Caco-2 (cell line): ENCODE data around the gene SULT2B1. TPM values are rescaled to one million over a fixed set of nuclear protein-coding genes. Genes with fewer than 3 reads are reported as not detected.

ENCODE experiments used
- BruUV-seq: library from RNA; stranded (reverse); fragments of 400-500 nt; replicated peaks from 2 replicates; lab custom pipeline; 2021; lab: Mats Ljungman, UMichigan
- CTCF ChIA-PET: fragments of 300-600 bp; sonication (Branson Sonifier 250); formaldehyde crosslinking; loops from one replicate; lab custom pipeline; 2022; ENCODE audit warnings: antibody characterized with exemption; lab: Charles Lee
- POLR2A ChIA-PET: fragments of 300-600 bp; sonication (Branson Sonifier 250); formaldehyde crosslinking; loops from one replicate; lab custom pipeline; 2022; ENCODE audit warnings: antibody characterized with exemption; lab: Charles Lee
- DNase-seq, 2 experiments: peaks; one replicate each; pipeline versions ENCODE4 v3.0.0 to v3.0.0-alpha.2; 2020 to 2022
- H3K27me3 ChIP-seq: replicated peaks from 2 replicates; pipeline ENCODE4 v1.6.0; 2011; ENCODE audit warnings: low read length; ENCODE audit not compliant: control insufficient read depth, insufficient read depth
- H3K36me3 ChIP-seq: 2 replicates; pipeline ENCODE4 v1.5.1; 2011; ENCODE audit warnings: low read length; ENCODE audit not compliant: control insufficient read depth, insufficient read depth
- H3K4me1 ChIP-seq: fragments of 250-450 bp; sonication (Bioruptor Pico); 2 replicates; pipeline ENCODE4 v1.5.1; 2020; ENCODE audit warnings: mild to moderate bottlenecking
- H3K4me3 ChIP-seq: 2 replicates; pipeline ENCODE4 v1.5.1; 2011; ENCODE audit warnings: low read depth, mild to moderate bottlenecking, control low read depth, low read length
- H3K9me3 ChIP-seq: fragments of 250-450 bp; sonication (Bioruptor Pico); 2 replicates; pipeline ENCODE4 v1.5.1; 2020; ENCODE audit warnings: mild to moderate bottlenecking, moderate library complexity
- H3K27ac Mint-ChIP-seq: one replicate; pipeline ENCODE4 v1.8.0; 2022; ENCODE audit warnings: mixed read lengths; ENCODE audit not compliant: unreplicated experiment
- H3K27me3 Mint-ChIP-seq: one replicate; pipeline ENCODE4 v1.8.0; 2022; ENCODE audit warnings: mixed read lengths; ENCODE audit not compliant: insufficient read depth, unreplicated experiment
- H3K36me3 Mint-ChIP-seq: one replicate; pipeline ENCODE4 v1.8.0; 2022; ENCODE audit warnings: mild to moderate bottlenecking, mixed read lengths; ENCODE audit not compliant: insufficient read depth, unreplicated experiment
- H3K4me1 Mint-ChIP-seq: one replicate; pipeline ENCODE4 v1.8.0; 2022; ENCODE audit warnings: low read depth, mixed read lengths; ENCODE audit not compliant: unreplicated experiment
- H3K4me3 Mint-ChIP-seq: one replicate; pipeline ENCODE4 v1.8.0; 2022; ENCODE audit warnings: mild to moderate bottlenecking, moderate library complexity, mixed read lengths; ENCODE audit not compliant: unreplicated experiment
- H3K9me3 Mint-ChIP-seq: one replicate; pipeline ENCODE4 v1.8.0; 2022; ENCODE audit warnings: mixed read lengths; ENCODE audit not compliant: unreplicated experiment
- CTCF ChIP-seq, 2 experiments: fragments of 200-600 bp in 1 of 2; IDR thresholded peaks; 1 replicate in 1 of 2; 2 replicates in 1 of 2; pipeline versions ENCODE4 v1.5.1 to v1.8.0; 2011 to 2022; ENCODE audit warnings: antibody characterized with exemption in 1 of 2, control low read depth in 1 of 2, inconsistent platforms in 1 of 2, low read depth in 1 of 2, low read length in 1 of 2, mild to moderate bottlenecking in 1 of 2, moderate library complexity in 1 of 2; ENCODE audit not compliant: insufficient read depth in 1 of 2, severe bottlenecking in 1 of 2, unreplicated experiment in 1 of 2
- intact Hi-C: fragments of 100-400 bp; cut with micrococcal nuclease; formaldehyde crosslinking; loops from one replicate; pipeline ENCODE4 v1.10.0; 2022; ENCODE audit not compliant: unreplicated experiment
- total RNA-seq: library from RNA; stranded (reverse); gene quantifications from 2 replicates; pipeline ENCODE4 v1.2.3, GENCODE V29; 2022

The SULT2B1 gene
- total RNA-seq, 1 experiment from 2014 or later = 1.4 TPM

GRCh38 chr19:48634424-48635262, 82.7 kb downstream of the SULT2B1 start:
- Histone ChIP-seq H3K9me3 (no peaks in the 10 kb centered on the region), H3K4me1 (peaks cover 45% of the 10 kb centered on the region), H3K36me3 (0 out of 2 replicates have a peak, but pooled peaks cover 1% of the 10 kb centered on the region), H3K27me3 (no peaks in the 10 kb centered on the region), H3K4me3 (peak overlapping the region; percentile 53)
- CTCF ChIA-PET = interaction anchor here (0.6 to 1.2 kb wide), 2 partner anchors 16 to 50 kb away, joined by 3 to 4 read pairs; partner anchors contain the start of genes RPL18 and SPHK2
- DNase-seq = peak; percentile 98 to 99
- Mint-ChIP-seq H3K36me3 (peaks cover 80% of the 10 kb centered on the region), H3K27me3 (no peaks in the 10 kb centered on the region), H3K4me1 (peaks cover 36% of the 10 kb centered on the region), H3K9me3 (peaks cover 9% of the 10 kb centered on the region), H3K4me3 (peak overlapping the region; percentile 80), H3K27ac (peak overlapping the region; percentile 93)
- intact Hi-C loops = loop anchor here (5.0 kb wide), 2 partner anchors 203 to 328 kb away; partner anchors contain the start of gene HSD17B14
- POLR2A ChIA-PET = interaction anchor here (0.5 to 2.6 kb wide), 4 partner anchors 10 to 976 kb away, joined by 4 to 37 read pairs (median 13); partner anchors contain the start of genes PPP1R15A, RPL18 and SPHK2
- BruUV-seq = TSS peak; percentile 95
- no peak for TF ChIP-seq CTCF (IDR thresholded peaks at IDR 0.05; ENCODE audit: insufficient read depth in 1 of 2, low read depth in 1 of 2, low read length in 1 of 2, severe bottlenecking in 1 of 2, unreplicated experiment in 1 of 2)

DNA sequence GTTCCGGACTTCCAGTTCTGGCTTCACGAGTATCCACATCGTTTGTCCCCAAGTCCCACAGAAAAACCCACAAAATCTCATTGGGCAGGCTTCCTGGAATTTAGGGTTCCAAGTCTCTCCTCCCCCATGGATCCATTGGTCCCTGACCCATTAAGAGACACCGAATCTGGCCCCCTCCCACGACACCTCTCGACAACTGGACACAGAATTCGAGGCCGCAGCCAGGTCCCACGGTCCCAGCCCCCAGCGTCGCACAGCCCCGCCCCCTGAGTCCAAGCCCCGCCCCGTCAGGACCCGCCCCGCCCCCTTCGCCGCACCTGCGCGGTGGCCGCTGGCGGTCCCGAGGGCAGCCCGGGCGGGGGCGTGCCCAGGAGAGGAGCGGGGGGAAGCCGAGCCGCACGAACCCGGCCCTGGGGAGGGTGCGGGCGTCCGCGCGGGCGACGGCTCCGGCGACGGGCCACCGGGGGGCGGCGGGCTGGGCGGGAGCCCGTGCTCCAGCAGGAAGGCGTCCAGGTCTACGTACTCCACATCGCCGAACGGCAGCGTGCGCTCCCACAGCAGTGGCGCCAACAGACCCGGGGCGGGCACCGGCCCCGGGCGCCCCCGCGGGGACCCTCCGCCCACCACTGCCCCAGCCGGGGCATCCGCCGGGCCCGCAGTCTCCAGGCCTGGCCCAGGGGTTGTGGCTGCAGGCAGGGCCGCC, 83.4 kb downstream of the SULT2B1 start:
- no peak for TF ChIP-seq CTCF (IDR thresholded peaks at IDR 0.05; ENCODE audit: insufficient read depth in 1 of 2, low read depth in 1 of 2, low read length in 1 of 2, severe bottlenecking in 1 of 2, unreplicated experiment in 1 of 2)
- Mint-ChIP-seq H3K9me3 (peaks cover 9% of the 10 kb centered on the region), H3K4me3 (peak overlapping the region; percentile 80), H3K27ac (peak overlapping the region; percentile 93), H3K36me3 (peaks cover 73% of the 10 kb centered on the region), H3K4me1 (peaks cover 36% of the 10 kb centered on the region), H3K27me3 (no peaks in the 10 kb centered on the region)
- intact Hi-C loops = loop anchor here (5.0 kb wide), 2 partner anchors 202 to 327 kb away; partner anchors contain the start of gene HSD17B14
- POLR2A ChIA-PET = interaction anchor here (2.6 kb wide), 1 partner anchor 17 kb away, joined by 37 read pairs; the partner anchor contains the start of genes RPL18 and SPHK2
- no peaks in the 10 kb centered on the region for H3K27me3 ChIP-seq
- H3K36me3 ChIP-seq = 0 out of 2 replicates have a peak, but pooled peaks cover 1% of the 10 kb centered on the region
- peaks cover 45% of the 10 kb centered on the region for H3K4me1 ChIP-seq
- BruUV-seq = no TSS peak
- peak overlapping the region; percentile 53 for H3K4me3 ChIP-seq
- DNase-seq = peak; percentile 77 to 85
- no peaks in the 10 kb centered on the region for H3K9me3 ChIP-seq
- CTCF ChIA-PET = no interaction called here
